BLaER1 (cell line): Measurements from ENCODE around the gene FOXP1.

Experiments used
- H3K27ac ChIP-seq: shearing (Covaris generic); formaldehyde crosslinking; 2 replicates; pipeline ENCODE4 v1.8.1; 2022
- H3K27me3 ChIP-seq: shearing (Covaris generic); formaldehyde crosslinking; 2 replicates; pipeline ENCODE4 v1.8.1; 2022
- H3K36me3 ChIP-seq: shearing (Covaris generic); formaldehyde crosslinking; 2 replicates; pipeline ENCODE4 v1.8.1; 2022
- H3K4me1 ChIP-seq: shearing (Covaris generic); formaldehyde crosslinking; 2 replicates; pipeline ENCODE4 v1.8.1; 2022
- H3K4me2 ChIP-seq: shearing (Covaris generic); formaldehyde crosslinking; 2 replicates; pipeline ENCODE4 v1.8.1; 2022
- H3K4me3 ChIP-seq: shearing (Covaris generic); formaldehyde crosslinking; 2 replicates; pipeline ENCODE4 v1.8.1; 2022
- H3K9ac ChIP-seq: shearing (Covaris generic); formaldehyde crosslinking; 2 replicates; pipeline ENCODE4 v1.8.1; 2022
- H3K9me3 ChIP-seq: shearing (Covaris generic); formaldehyde crosslinking; 2 replicates; pipeline ENCODE4 v1.8.1; 2022
- H4K20me1 ChIP-seq: shearing (Covaris generic); formaldehyde crosslinking; 2 replicates; pipeline ENCODE4 v1.8.1; 2022
- Cebpa-rat ChIP-seq: shearing (Covaris generic); IDR thresholded peaks from 2 replicates; pipeline ENCODE4 v1.8.1; 2022

Gene FOXP1

DNA sequence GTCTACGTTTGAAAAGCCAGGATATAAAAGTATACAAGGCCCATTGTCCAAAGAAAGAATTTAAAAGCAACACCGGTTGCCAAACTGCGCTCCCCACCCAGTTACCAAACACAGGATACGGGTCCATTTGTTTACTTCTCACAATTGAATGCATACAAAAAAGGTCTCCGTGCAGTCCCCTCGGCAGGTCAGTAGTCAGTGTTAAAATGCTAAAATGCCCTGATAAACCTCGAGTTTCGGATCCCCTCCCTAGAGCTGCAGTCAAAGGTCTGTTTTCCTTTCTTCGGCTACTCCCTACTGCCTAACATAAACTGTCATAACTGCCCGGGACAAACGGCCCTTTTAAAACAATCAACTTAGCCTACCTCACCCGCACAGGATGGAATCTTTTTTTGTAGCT is 534.6 kb downstream of the FOXP1 start:
- Histone ChIP-seq H3K4me3 (no peak overlapping the region), H4K20me1 (peaks cover 33% of the 10 kb centered on the region), H3K4me2 (no peak overlapping the region), H3K27me3 (no peaks in the 10 kb centered on the region), H3K27ac (no peak overlapping the region), H3K4me1 (peaks cover 66% of the 10 kb centered on the region), H3K9me3 (no peaks in the 10 kb centered on the region), H3K36me3 (peaks cover 38% of the 10 kb centered on the region), H3K9ac (no peak overlapping the region)
- no peak for TF ChIP-seq Cebpa-rat

DNA sequence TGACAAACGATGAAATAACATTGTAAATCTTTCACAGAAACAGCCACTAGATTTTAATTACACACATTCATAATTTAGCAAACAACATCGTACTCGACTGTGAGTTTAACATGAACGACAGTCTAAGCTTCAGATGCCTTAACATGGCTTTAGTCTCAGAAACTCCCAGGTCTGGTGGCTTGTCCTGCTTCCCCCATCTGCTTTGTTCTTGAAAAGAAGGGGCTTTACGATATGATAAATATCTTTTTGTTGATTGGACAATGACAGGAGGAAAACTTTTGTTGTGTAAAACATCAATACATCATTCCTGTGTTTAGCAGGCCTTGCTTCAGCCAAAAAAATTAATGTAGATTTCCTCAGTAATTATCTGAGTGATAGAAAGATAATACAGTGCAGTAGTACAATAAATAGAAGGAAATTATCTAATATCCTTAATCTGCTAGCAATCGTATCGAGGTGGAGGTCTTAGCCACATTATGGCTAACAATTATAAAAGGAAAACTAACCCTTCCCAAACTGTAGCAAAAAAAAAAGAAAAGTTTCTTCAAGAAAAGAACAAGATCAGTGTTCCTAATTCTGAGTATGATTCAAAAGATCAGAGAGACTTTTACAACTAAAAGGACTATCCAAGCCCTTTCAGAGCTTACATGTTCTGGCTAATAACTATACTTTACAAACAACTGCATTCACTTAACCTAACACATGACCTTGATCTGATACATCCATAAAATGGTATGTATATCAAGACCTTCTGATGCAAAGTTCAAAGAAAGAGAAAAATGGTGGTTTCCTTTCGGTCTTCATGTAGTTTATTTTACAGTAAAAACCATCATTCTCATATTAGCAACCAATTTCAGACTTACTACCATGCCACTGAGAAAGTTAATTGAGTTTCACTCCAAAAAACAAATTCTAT is 535.7 kb downstream of the FOXP1 start:
- Histone ChIP-seq H3K9ac (no peak overlapping the region), H3K36me3 (peaks cover 45% of the 10 kb centered on the region), H3K4me3 (no peak overlapping the region), H4K20me1 (peaks cover 23% of the 10 kb centered on the region), H3K9me3 (no peaks in the 10 kb centered on the region), H3K27me3 (no peaks in the 10 kb centered on the region), H3K4me2 (no peak overlapping the region), H3K4me1 (peaks cover 55% of the 10 kb centered on the region), H3K27ac (no peak overlapping the region)
- no peak for TF ChIP-seq Cebpa-rat

DNA sequence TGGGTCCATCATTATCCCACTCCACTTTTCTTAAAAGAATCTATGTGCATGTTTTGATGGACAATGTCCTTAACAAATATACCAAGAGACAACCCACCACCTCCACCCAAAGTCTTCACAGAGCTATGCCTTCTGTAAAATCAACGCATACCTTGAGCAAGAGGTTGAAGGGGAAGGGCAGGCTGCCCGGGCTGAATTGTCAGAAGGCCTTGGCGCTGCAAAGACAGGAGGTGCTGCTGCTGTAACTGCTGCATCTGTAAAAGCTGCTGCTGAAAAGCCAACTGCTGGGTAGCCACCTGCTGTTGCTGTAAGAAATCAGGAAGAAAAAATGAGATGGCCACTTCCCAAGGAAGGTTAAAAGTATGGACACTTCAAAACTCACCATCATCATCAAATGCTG is 536.7 kb downstream of the FOXP1 start:
- Histone ChIP-seq H3K4me1 (peaks cover 44% of the 10 kb centered on the region), H3K27me3 (no peaks in the 10 kb centered on the region), H3K4me2 (no peak overlapping the region), H3K27ac (no peak overlapping the region), H4K20me1 (peaks cover 16% of the 10 kb centered on the region), H3K9me3 (no peaks in the 10 kb centered on the region), H3K4me3 (no peak overlapping the region), H3K36me3 (peaks cover 52% of the 10 kb centered on the region), H3K9ac (no peak overlapping the region)
- no peak for TF ChIP-seq Cebpa-rat

- H3K9me3 ChIP-seq: no peaks in the 10 kb centered on the region
- peaks cover 7% of the 10 kb centered on the region; the same call in 1 of the 2 replicates for H4K20me1 ChIP-seq
- peaks cover 36% of the 10 kb centered on the region for H3K4me1 ChIP-seq
- TF ChIP-seq Cebpa-rat: no peak
- H3K4me2 ChIP-seq: peak overlapping the region; percentile 39
- peaks cover 60% of the 10 kb centered on the region for H3K36me3 ChIP-seq
- no peak overlapping the region; the same call in 1 of the 2 replicates for H3K27ac ChIP-seq
- H3K4me3 ChIP-seq: no peak overlapping the region
- H3K9ac ChIP-seq: no peak overlapping the region
- no peaks in the 10 kb centered on the region for H3K27me3 ChIP-seq
These were observed 537.6 kb downstream of the FOXP1 start for GRCh38 chr3:71045917-71046282.

- no peak for TF ChIP-seq Cebpa-rat
- H3K4me1 ChIP-seq: peaks cover 30% of the 10 kb centered on the region
- no peak overlapping the region for H3K4me3 ChIP-seq
- H3K36me3 ChIP-seq: peaks cover 65% of the 10 kb centered on the region
- H3K4me2 ChIP-seq: peak overlapping the region; percentile 39
- H3K9ac ChIP-seq: no peak overlapping the region
- peaks cover 4% of the 10 kb centered on the region; the same call in 1 of the 2 replicates for H4K20me1 ChIP-seq
- no peaks in the 10 kb centered on the region for H3K9me3 ChIP-seq
- H3K27me3 ChIP-seq: no peaks in the 10 kb centered on the region
- H3K27ac ChIP-seq: no peak overlapping the region; the same call in 1 of the 2 replicates
These were observed 538.2 kb downstream of the FOXP1 start for GRCh38 chr3:71045212-71045916.

DNA sequence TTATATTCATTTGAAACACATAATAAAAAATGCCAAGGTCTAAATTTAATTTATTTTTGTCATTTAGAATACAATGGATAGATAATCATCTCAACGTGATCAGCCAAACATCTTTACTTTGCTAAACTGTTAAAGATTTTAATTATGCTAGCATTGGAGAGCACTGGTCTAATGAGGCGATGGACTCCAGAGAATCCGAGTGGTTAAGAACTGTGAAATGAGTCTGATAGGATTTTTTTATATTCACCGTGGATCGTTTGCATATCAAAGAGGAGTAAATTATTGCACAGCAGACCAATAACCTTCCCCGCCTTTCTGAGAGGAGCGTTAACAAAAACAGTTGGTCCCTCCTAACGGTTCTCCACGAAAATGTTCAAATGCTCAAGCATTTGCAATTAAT is 540.8 kb downstream of the FOXP1 start:
- Histone ChIP-seq H3K9me3 (no peaks in the 10 kb centered on the region), H3K36me3 (peaks cover 81% of the 10 kb centered on the region), H3K4me2 (no peak overlapping the region), H3K9ac (no peak overlapping the region), H4K20me1 (peaks cover 4% of the 10 kb centered on the region; the same call in 1 of the 2 replicates), H3K27ac (no peak overlapping the region), H3K4me3 (no peak overlapping the region), H3K27me3 (no peaks in the 10 kb centered on the region), H3K4me1 (peaks cover 11% of the 10 kb centered on the region)
- TF ChIP-seq Cebpa-rat: no peak

- Histone ChIP-seq H4K20me1 (0 out of 2 replicates have a peak, but pooled peaks cover 9% of the 10 kb centered on the region), H3K4me2 (no peak overlapping the region), H3K4me1 (peaks cover 17% of the 10 kb centered on the region), H3K4me3 (no peak overlapping the region), H3K27ac (no peak overlapping the region), H3K27me3 (no peaks in the 10 kb centered on the region), H3K9me3 (no peaks in the 10 kb centered on the region), H3K36me3 (peaks cover 81% of the 10 kb centered on the region), H3K9ac (no peak overlapping the region)
- TF ChIP-seq Cebpa-rat: no peak
These were observed 542.2 kb downstream of the FOXP1 start for GRCh38 chr3:71041371-71041770.

GRCh38 chr3:71039332-71039731 is 544.2 kb downstream of the FOXP1 start:
- no peak overlapping the region for H3K9ac ChIP-seq

DNA sequence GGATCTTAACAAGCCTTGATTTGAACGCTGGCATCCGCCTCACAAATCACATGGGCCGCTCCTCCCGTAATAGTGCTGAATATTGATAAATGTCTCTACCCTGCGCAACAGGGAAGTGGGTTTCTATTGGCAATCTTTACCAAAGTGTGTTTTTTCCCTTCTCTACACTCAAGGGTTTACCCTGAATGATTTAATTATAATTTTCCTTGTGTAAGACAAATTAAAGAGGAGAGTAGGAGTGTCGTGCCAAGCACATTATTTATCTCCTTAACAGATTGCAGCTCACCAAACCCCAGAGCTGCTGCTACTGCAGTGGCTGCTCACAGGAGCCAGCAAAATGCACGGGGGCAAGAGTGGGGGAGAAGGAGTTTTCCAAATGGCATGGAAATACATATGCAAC is 545.8 kb downstream of the FOXP1 start:
- TF ChIP-seq Cebpa-rat: no peak
- Histone ChIP-seq H3K27ac (no peak overlapping the region), H3K9me3 (no peaks in the 10 kb centered on the region), H3K36me3 (peaks cover 70% of the 10 kb centered on the region), H4K20me1 (0 out of 2 replicates have a peak, but pooled peaks cover 12% of the 10 kb centered on the region), H3K9ac (no peak overlapping the region), H3K4me1 (peaks cover 18% of the 10 kb centered on the region), H3K4me3 (no peak overlapping the region), H3K4me2 (no peak overlapping the region; the same call in 1 of the 2 replicates), H3K27me3 (no peaks in the 10 kb centered on the region)

More at GRCh38 chr3:71039332-71039731, 544.2 kb downstream of the FOXP1 start:
- no peak overlapping the region for H3K4me3 ChIP-seq
- H4K20me1 ChIP-seq: 0 out of 2 replicates have a peak, but pooled peaks cover 9% of the 10 kb centered on the region
- H3K36me3 ChIP-seq: peaks cover 75% of the 10 kb centered on the region
- peaks cover 16% of the 10 kb centered on the region for H3K4me1 ChIP-seq
- no peaks in the 10 kb centered on the region for H3K27me3 ChIP-seq
- no peak overlapping the region for H3K4me2 ChIP-seq
- no peak overlapping the region for H3K27ac ChIP-seq
- no peak for TF ChIP-seq Cebpa-rat
- no peaks in the 10 kb centered on the region for H3K9me3 ChIP-seq

GRCh38 chr3:71035886-71036285 is 547.6 kb downstream of the FOXP1 start:
- H3K27me3 ChIP-seq: no peaks in the 10 kb centered on the region
- no peak overlapping the region for H3K27ac ChIP-seq
- H3K9me3 ChIP-seq: no peaks in the 10 kb centered on the region
- peaks cover 35% of the 10 kb centered on the region for H3K4me1 ChIP-seq
- no peak for TF ChIP-seq Cebpa-rat
- H3K4me3 ChIP-seq: no peak overlapping the region
- no peak overlapping the region for H3K4me2 ChIP-seq
- peaks cover 15% of the 10 kb centered on the region; the same call in 1 of the 2 replicates for H4K20me1 ChIP-seq
- H3K36me3 ChIP-seq: peaks cover 56% of the 10 kb centered on the region
- no peak overlapping the region for H3K9ac ChIP-seq
